Hematopoietic multipotent progenitor cell treated with erythropoietin and hydrocortisone succinate and interleukin-3 and kit ligand, for 4 days (in vitro differentiated cells): ENCODE results near the gene RUFY2.
"Not testable (repeated sequence)": the region's sequence is repeated elsewhere in the genome, so short reads cannot be mapped to it uniquely, and the experiment has no call there.

ENCODE experiments used
- DNase-seq: peaks from one replicate; pipeline ENCODE4 v3.0.0-alpha.2; 2015

Gene RUFY2

GRCh38 chr10:68318331-68319059, 88.6 kb downstream of the RUFY2 start:
- no peak for DNase-seq

DNA sequence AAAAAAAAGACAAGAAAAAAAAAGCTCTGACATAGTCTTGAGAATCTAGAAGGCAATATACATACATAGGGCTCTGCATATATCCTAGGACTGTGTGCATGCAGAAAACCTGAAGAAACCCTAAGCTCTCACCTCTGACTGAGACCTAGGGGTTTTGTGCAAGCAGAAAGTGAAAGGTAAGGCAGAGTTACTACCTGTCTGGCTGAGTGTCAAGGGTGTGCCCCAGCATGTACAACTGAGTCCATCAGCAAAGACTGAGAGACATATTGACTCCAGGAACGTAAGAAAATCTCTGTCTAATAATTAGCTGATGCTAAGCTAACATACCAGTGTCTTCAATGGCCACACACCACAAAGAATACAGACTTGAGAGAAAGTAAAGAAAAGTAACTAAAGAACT, 91.5 kb downstream of the RUFY2 start:
- DNase-seq = no peak

DNA sequence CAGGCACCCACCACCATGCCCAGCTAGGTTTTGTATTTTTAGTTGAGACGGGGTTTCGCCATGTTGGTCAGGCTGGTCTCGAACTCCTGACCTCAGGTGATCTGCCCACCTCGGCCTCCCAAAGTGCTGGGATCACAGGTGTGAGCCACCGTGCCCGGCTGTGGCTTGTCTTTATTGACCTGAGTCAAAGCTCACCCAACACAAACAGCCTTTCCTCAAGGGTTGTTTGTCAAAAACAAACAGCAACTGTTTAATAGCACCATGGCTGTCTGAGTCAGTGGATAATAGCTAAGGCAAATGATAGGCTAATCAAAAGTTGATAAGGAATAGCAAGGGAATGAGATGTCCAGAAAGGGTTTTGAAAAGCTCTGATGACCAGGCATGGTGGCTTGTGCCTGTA, 92.1 kb downstream of the RUFY2 start:
- DNase-seq = not testable (repeated sequence)

DNA sequence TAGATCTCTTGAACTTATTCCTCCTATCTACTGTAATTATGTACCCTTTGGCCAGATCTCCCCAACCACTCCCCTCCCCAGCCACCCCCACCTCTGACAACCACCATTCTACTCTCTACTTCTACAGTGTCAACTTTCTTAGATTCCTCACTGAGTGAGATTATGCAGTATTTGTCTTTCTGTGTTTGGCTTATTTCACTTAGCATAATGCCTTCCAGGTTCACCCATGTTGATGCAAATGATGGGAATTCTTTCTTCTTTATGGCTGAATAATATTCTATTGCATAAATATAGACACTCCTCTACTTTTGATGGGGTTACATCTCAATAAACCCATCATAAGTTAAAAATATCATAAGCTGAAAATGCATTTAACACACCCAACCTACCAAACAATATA, 96.5 kb downstream of the RUFY2 start:
- no peak for DNase-seq

DNA sequence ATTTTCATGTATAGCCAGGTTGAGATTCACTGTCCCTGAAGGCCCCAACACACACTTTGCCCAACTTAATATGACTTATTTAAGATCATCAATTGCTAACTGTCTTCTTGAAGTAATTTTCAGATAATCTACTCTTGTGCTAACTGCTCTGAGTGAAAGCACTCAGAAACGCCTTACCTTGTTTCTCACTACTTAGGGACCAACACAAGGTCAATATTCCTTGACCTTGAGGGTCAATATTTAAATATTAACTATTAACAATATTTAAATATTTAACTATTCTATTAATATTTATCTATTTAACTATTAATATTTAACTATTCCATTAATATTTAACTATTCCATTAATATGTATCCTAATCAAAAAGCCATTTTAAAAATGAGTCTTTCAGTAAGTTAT, 101.2 kb downstream of the RUFY2 start:
- DNase-seq = no peak

- no peak for DNase-seq
Observed at GRCh38 chr10:68303849-68304412, 103.1 kb downstream of the RUFY2 start.

GRCh38 chr10:68302871-68303270, 104.2 kb downstream of the RUFY2 start:
- no peak for DNase-seq

DNA sequence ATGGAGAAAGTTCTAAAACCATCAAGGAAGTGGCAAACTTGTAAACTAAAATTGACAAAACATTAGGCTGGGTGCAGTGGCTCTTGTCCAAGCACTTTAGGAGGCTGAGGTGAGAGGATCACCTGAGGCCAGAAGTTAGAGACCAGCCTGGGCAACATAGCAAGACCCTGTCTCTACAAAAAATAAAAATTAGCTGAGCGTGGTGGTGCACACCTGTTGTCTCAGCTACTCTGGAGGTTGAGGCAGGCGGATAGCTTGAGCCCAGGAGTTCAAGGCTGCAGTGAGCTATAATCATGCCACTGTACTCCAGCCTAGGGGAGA, 104.6 kb downstream of the RUFY2 start:
- no peak for DNase-seq

DNA sequence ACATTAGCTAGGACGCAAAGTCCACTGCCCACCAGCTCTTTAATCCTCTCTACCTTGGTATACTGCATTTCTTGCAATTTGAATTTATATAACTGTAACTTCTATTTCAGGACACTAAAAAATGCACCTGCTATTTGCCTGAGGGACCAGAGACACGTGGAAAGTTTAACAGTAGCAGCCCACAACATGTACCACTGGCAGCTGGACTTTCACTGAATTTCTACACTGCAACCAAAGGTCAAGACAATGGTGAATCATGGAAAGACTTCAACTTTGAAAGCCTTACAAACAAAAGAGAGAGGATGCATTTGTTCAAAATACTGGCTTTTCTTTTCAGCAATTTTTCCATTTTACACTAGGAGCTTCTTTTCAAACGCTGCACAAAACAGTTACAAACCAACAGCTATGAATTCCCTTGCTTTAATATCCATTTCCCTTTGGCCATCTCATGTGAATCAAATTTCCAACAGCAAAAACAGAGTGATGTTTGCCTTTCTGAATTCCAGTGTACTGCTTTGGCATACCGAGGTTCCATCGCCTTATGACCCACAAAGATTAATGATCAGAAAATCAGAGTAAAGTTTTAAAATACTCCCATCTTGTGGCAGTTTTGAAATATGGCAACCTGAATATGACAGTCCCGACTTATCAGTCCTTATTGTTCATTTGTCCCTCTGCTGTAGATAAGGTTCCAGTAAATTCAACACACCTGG, 105.1 kb downstream of the RUFY2 start:
- peak; percentile 77 for DNase-seq

DNA sequence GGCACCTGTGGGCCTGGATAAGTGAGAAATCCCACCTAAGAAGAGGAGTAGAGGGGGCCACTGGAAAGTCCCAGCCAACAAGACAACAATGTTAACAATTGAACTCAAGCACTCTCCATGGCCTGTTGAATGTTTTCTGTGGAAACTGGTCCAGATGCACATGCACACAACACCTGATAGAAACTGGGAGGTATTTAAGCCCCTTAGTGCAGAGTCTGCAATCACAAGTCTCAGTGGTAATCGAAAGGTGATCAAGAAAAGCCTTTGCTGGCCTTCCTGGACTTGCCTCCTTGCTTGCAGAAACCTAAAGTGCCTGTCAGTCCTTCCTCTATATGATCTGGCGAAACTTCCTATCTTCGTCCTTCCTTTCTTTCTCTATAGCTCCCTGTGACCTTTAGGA, 105.8 kb downstream of the RUFY2 start:
- no peak for DNase-seq

DNA sequence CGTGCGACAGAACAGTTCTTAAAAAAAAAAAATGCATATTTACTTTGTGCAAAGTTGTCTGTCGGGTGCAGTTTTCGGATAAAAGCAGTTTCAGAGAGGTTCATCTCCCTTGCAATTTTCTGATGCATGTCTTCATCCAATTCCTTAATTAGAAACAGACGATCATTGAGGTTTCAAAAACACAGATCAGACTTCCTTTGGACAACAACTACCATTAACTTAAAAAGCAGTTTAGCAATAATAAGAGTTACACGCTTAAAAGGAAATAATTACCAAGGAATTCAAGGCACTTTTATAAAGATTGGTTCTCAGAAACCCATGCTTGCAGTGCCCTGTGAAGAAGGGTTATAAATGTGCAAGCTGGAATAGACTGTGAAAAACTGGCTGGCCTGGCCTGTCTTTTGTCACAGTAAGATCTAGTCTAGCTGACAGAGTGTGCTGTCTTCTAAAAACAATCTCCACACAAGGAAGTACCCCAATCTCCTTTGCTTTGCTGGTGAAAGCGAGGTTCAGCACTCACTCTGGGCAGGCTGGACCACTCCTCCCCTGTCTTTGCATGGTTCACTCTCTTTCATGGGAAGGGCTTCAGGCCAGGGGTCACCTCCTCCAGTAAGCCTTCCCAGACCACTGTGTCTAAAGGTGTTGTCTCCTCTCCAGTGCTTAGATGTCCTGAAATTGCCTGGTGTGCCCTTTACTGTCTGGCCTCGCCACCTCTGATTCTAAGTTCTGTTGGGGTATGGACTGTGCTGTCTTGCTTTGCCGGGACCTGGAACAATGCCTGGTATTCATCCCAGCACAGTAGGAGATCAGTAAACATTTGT, 110.0 kb downstream of the RUFY2 start:
- DNase-seq = no peak
